CD14-positive monocyte (primary cell): Measurements from ENCODE around the gene CNN1. TPM values are rescaled to one million over a fixed set of nuclear protein-coding genes. Genes with fewer than 3 reads are reported as not detected.
A peak's percentile ranks its signal among the peaks of the same experiment; 100 is the strongest.

Experiments
- DNase-seq, 3 donors: peaks; one replicate each; pipeline ENCODE4 v3.0.0-alpha.2; 2011 to 2022
- H2AFZ ChIP-seq: 2 replicates; pipeline ENCODE4 v1.6.0; 2012; ENCODE audit warnings: mild to moderate bottlenecking, low read depth, low read length, inconsistent platforms; ENCODE audit not compliant: insufficient read depth, poor library complexity, severe bottlenecking
- H3K27ac ChIP-seq, 2 donors: 1 replicate in 1 of 2; 2 replicates in 1 of 2; pipeline ENCODE4 v1.5.1; 2012 to 2013; ENCODE audit warnings: low read length in 2 of 2, control low read depth in 1 of 2, inconsistent platforms in 1 of 2, low read depth in 1 of 2, mild to moderate bottlenecking in 1 of 2
- H3K27me3 ChIP-seq, 2 donors: one replicate each; pipeline versions ENCODE4 v1.6.0 to v1.6.1; 2011 to 2013; ENCODE audit warnings: low read length in 2 of 2; ENCODE audit not compliant: control insufficient read depth in 2 of 2, insufficient read depth in 2 of 2
- H3K36me3 ChIP-seq, 2 donors: replicated peaks in 1 of 2; 1 replicate in 1 of 2; 2 replicates in 1 of 2; pipeline versions ENCODE4 v1.5.1 to v1.6.1; 2012 to 2013; ENCODE audit warnings: low read length in 2 of 2, control low read depth in 1 of 2, inconsistent platforms in 1 of 2, mild to moderate bottlenecking in 1 of 2; ENCODE audit not compliant: insufficient read depth in 2 of 2, control insufficient read depth in 1 of 2
- H3K4me1 ChIP-seq, 2 donors: 1 replicate in 1 of 2; 2 replicates in 1 of 2; pipeline versions ENCODE4 v1.5.1 to v1.6.1; 2012 to 2013; ENCODE audit warnings: low read length in 2 of 2, control low read depth in 1 of 2, inconsistent platforms in 1 of 2, mild to moderate bottlenecking in 1 of 2, moderate library complexity in 1 of 2; ENCODE audit not compliant: insufficient read depth in 2 of 2, control insufficient read depth in 1 of 2
- H3K4me2 ChIP-seq: replicated peaks from 2 replicates; pipeline ENCODE3; 2012; ENCODE audit warnings: low read length, moderate library complexity, mild to moderate bottlenecking; ENCODE audit not compliant: poor library complexity, severe bottlenecking; ENCODE audit errors: extremely low read depth
- H3K4me3 ChIP-seq, 3 experiments: fragments of 200-600 bp in 1 of 3; sonication (generic) in 1 of 3; replicated peaks in 1 of 3; 1 replicate in 2 of 3; 2 replicates in 1 of 3; pipeline ENCODE4 v1.5.1; 2011 to 2013; ENCODE audit warnings: low read length in 3 of 3, mild to moderate bottlenecking in 3 of 3, control low read depth in 2 of 3, low read depth in 2 of 3, inconsistent platforms in 1 of 3, moderate library complexity in 1 of 3
- H3K79me2 ChIP-seq: 2 replicates; pipeline ENCODE4 v1.6.0; 2012; ENCODE audit warnings: mild to moderate bottlenecking, control low read depth, inconsistent platforms, low read length, moderate library complexity; ENCODE audit not compliant: insufficient read depth
- H3K9ac ChIP-seq: 2 replicates; pipeline ENCODE4 v1.6.0; 2017; ENCODE audit warnings: low read length, mild to moderate bottlenecking; ENCODE audit not compliant: insufficient read depth, poor library complexity, severe bottlenecking
- H3K9me3 ChIP-seq, 2 donors: replicated peaks in 1 of 2; 1 replicate in 1 of 2; 2 replicates in 1 of 2; pipeline versions ENCODE4 v1.5.1 to v1.6.1; 2012 to 2013; ENCODE audit warnings: low read length in 2 of 2, control low read depth in 1 of 2; ENCODE audit not compliant: control insufficient read depth in 1 of 2, insufficient read depth in 1 of 2
- H4K20me1 ChIP-seq: 2 replicates; pipeline ENCODE4 v1.6.0; 2012; ENCODE audit warnings: mild to moderate bottlenecking, low read length, control low read depth, moderate library complexity; ENCODE audit not compliant: insufficient read depth
- H3K27ac Mint-ChIP-seq, 7 donors: one replicate each; pipeline ENCODE4 v1.8.0; 2020; ENCODE audit warnings: mild to moderate bottlenecking in 7 of 7, mixed read lengths in 7 of 7, moderate library complexity in 6 of 7, inconsistent platforms in 2 of 7
- H3K27me3 Mint-ChIP-seq, 3 donors: one replicate each; pipeline ENCODE4 v1.8.0; 2021 to 2022; ENCODE audit warnings: low read depth in 3 of 3, mild to moderate bottlenecking in 3 of 3, mixed read lengths in 3 of 3, moderate library complexity in 3 of 3, inconsistent platforms in 1 of 3
- H3K36me3 Mint-ChIP-seq, 2 donors: one replicate each; pipeline ENCODE4 v1.8.0; 2020; ENCODE audit warnings: mixed read lengths in 2 of 2, inconsistent platforms in 1 of 2, mild to moderate bottlenecking in 1 of 2
- H3K4me1 Mint-ChIP-seq: one replicate; pipeline ENCODE4 v1.8.0; 2020; ENCODE audit warnings: mild to moderate bottlenecking, mixed read lengths
- H3K4me3 Mint-ChIP-seq, 2 donors: one replicate each; pipeline ENCODE4 v1.8.0; 2020; ENCODE audit warnings: mild to moderate bottlenecking in 2 of 2, mixed read lengths in 2 of 2, moderate library complexity in 1 of 2
- H3K9me3 Mint-ChIP-seq, 7 donors: one replicate each; pipeline ENCODE4 v1.8.0; 2020 to 2022; ENCODE audit warnings: mixed read lengths in 7 of 7, mild to moderate bottlenecking in 6 of 7, moderate library complexity in 6 of 7, inconsistent platforms in 2 of 7
- WGBS: methylation state at CpG from one replicate; pipeline ENCODE4 v1.1.5; 2013; ENCODE audit warnings: missing lambda C conversion rate; ENCODE audit not compliant: insufficient coverage; 5-methylcytosine and 5-hydroxymethylcytosine counted together
- intact Hi-C, 2 donors: fragments of 100-400 bp; cut with micrococcal nuclease; formaldehyde crosslinking; loops; one replicate each; pipeline versions ENCODE4 v1.15.0 to v1.15.1; 2023
- polyA plus RNA-seq, 3 donors: library from polyadenylated mRNA; depleted of rRNA in 1 of 3; unstranded in 2 of 3; stranded (reverse) in 1 of 3; fragments of 300-500 nt in 2 of 3; fragments of >200 nt in 1 of 3; fragmentation: Illumina TruSeq in 2 of 3; gene quantifications; 1 replicate in 2 of 3; 2 replicates in 1 of 3; pipeline ENCODE4 v1.2.3, GENCODE V29; 2012 to 2021
- TF ChIP-seq, protein P1 (sequence below): fragments of 200-600 bp; IDR thresholded peaks from one replicate; pipeline ENCODE4 v1.8.0; 2022; ENCODE audit warnings: antibody characterized with exemption, mild to moderate bottlenecking

CNN1 gene
- polyA plus RNA-seq, 3 donors, result not detected

DNA sequence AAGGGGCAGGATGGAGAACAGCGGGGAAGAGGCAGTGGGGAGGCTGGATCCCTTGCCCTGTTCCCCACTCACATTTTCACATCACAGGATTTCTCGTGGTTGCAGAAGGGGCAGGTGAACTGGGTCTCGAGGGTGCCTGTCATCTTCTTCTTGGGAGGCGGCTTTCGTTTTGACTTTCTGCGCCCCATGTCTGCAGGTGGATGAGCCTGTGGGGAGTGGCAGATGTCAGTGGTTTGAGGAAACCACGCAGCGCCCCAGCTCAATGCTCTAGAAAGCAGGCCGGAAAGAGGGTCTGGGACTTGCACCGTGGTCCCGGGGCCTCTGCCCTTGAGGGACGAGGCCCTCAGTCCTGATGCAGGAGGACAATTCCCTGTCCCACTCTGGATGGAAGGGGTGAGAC is 15.5 kb downstream of the CNN1 start:
- peak overlapping the region in 2 of 7 donors; percentile 31 to 57 for H3K27ac Mint-ChIP-seq
- H2AFZ ChIP-seq, result no peak overlapping the region
- no peaks in the 10 kb centered on the region for H3K9me3 ChIP-seq
- H3K36me3 Mint-ChIP-seq, result peaks cover 36 to 56% of the 10 kb centered on the region in 2 donors
- H3K4me1 Mint-ChIP-seq, result peaks cover 27% of the 10 kb centered on the region
- peaks cover 0 to 1% (median 0%) of the 10 kb centered on the region in 7 donors for H3K9me3 Mint-ChIP-seq
- H3K4me1 ChIP-seq, result peaks cover 10 to 18% of the 10 kb centered on the region in 2 donors
- no peaks in the 10 kb centered on the region for H3K27me3 ChIP-seq
- no peak overlapping the region for H3K9ac ChIP-seq
- peaks cover 24% of the 10 kb centered on the region for H3K79me2 ChIP-seq
- intact Hi-C loops, result no loop called here
- no peak for DNase-seq
- peaks cover 0 to 1% (median 0%) of the 10 kb centered on the region in 3 donors for H3K27me3 Mint-ChIP-seq
- no peak overlapping the region for H3K4me2 ChIP-seq
- H3K4me3 ChIP-seq, result no peak overlapping the region
- H3K36me3 ChIP-seq, result peaks cover 25 to 41% of the 10 kb centered on the region in 2 donors
- TF ChIP-seq, protein P1, sequence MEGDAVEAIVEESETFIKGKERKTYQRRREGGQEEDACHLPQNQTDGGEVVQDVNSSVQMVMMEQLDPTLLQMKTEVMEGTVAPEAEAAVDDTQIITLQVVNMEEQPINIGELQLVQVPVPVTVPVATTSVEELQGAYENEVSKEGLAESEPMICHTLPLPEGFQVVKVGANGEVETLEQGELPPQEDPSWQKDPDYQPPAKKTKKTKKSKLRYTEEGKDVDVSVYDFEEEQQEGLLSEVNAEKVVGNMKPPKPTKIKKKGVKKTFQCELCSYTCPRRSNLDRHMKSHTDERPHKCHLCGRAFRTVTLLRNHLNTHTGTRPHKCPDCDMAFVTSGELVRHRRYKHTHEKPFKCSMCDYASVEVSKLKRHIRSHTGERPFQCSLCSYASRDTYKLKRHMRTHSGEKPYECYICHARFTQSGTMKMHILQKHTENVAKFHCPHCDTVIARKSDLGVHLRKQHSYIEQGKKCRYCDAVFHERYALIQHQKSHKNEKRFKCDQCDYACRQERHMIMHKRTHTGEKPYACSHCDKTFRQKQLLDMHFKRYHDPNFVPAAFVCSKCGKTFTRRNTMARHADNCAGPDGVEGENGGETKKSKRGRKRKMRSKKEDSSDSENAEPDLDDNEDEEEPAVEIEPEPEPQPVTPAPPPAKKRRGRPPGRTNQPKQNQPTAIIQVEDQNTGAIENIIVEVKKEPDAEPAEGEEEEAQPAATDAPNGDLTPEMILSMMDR, result no peak
- WGBS, result 100% methylated on average over 6 of the region's 12 CpGs
- H3K4me3 Mint-ChIP-seq, result no peak overlapping the region
- peaks cover 36% of the 10 kb centered on the region for H4K20me1 ChIP-seq
- no peak overlapping the region for H3K27ac ChIP-seq

DNA sequence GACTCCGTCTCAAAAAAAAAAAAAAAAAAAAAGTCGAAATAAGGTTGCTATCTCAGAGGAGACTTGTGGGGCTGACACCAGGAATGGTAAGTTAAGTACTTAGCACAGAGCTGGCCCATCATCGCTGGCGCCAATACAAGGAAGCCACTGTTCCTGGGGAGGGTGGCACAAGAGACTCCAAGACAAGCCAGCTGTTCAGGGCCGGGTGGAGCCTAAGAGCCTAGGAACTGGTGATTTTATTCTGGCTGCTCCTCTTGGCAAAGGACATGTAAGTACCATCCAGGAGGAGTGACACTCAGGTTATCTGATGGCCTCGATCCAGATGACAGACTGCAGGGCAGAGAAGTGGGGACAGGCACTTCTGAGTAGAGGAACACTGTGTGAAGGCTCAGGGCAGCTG is 16.6 kb downstream of the CNN1 start:
- 96% methylated on average over 4 of the region's 6 CpGs for WGBS
- H3K36me3 Mint-ChIP-seq, result peaks cover 36 to 56% of the 10 kb centered on the region in 2 donors
- no peak overlapping the region for H2AFZ ChIP-seq
- no peaks in the 10 kb centered on the region for H3K27me3 ChIP-seq
- H3K36me3 ChIP-seq, result peaks cover 25 to 41% of the 10 kb centered on the region in 2 donors
- no peak for DNase-seq
- TF ChIP-seq, protein P1, result no peak
- peak overlapping the region in 3 of 7 donors; percentile 15 to 79 (median 49) for H3K27ac Mint-ChIP-seq
- H3K27ac ChIP-seq, result no peak overlapping the region
- intact Hi-C loops, result no loop called here
- peaks cover 0 to 1% (median 0%) of the 10 kb centered on the region in 7 donors for H3K9me3 Mint-ChIP-seq
- no peak overlapping the region for H3K9ac ChIP-seq
- peaks cover 24% of the 10 kb centered on the region for H3K79me2 ChIP-seq
- H3K4me1 ChIP-seq, result peaks cover 19 to 29% of the 10 kb centered on the region in 2 donors
- H3K4me3 Mint-ChIP-seq, result no peak overlapping the region
- H3K27me3 Mint-ChIP-seq, result peaks cover 0 to 1% (median 0%) of the 10 kb centered on the region in 3 donors
- H3K4me2 ChIP-seq, result no peak overlapping the region
- no peak overlapping the region for H3K4me3 ChIP-seq
- peaks cover 34% of the 10 kb centered on the region for H3K4me1 Mint-ChIP-seq
- no peaks in the 10 kb centered on the region for H3K9me3 ChIP-seq
- peaks cover 36% of the 10 kb centered on the region for H4K20me1 ChIP-seq
